T47D (cell line): ENCODE measurements around the gene NYNRIN.
"Not testable (repeated sequence)": the region's sequence is repeated elsewhere in the genome, so short reads cannot be mapped to it uniquely, and the experiment has no call there.

Experiments used
- DNase-seq, 2 experiments: peaks; one replicate each; pipeline versions ENCODE4 v3.0.0 to v3.0.0-alpha.2; 2011 to 2012; ENCODE audit warnings: low read depth in 1 of 2, low spot score in 1 of 2
- JUND ChIP-seq: IDR thresholded peaks from 2 replicates; pipeline ENCODE4 v1.6.1; 2012; ENCODE audit warnings: low read depth
- in situ Hi-C: cut with HindIII; loops from 2 replicates; pipeline ENCODE4 v1.10.0; 2016; ENCODE audit warnings: low sequenced_read_pairs, low pct_unique_long_range_greater_than_20kb

NYNRIN gene

GRCh38 chr14:24398653-24399446, at the start of gene NYNRIN:
NYNRIN (plus strand) TSS chr14:24399003; CDS start chr14:24399247, 244 bp downstream.
- no peak for DNase-seq
- in situ Hi-C loops, result no loop called here
- TF ChIP-seq JUND, result no peak

GRCh38 chr14:24349742-24350141, 49.1 kb upstream of the NYNRIN start:
- TF ChIP-seq JUND, result no peak
- in situ Hi-C loops, result no loop called here

DNA sequence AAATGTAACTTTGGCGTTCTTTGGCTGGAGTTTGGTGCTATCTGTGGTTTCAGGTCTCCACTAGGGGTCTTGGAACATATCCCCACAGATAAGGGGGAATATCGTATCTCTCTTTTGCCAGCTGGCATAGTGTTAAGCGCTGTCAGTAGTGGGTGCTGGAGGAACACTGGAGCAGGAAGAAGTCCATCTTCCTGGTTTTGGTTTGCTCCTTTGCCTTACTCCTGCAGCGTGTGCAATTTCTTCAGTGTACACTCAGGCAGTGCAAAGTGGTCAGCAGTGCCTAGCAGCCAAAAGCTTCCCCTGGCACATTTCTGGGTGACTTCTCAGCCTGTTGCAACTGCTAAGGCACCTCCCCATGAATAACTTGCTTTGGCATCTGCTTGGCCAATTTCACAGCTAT, 47.3 kb upstream of the NYNRIN start:
- no peak for TF ChIP-seq JUND
- DNase-seq, result peak in 1 of 2 experiments; percentile 34
- in situ Hi-C loops, result no loop called here

More at GRCh38 chr14:24349742-24350141, 49.1 kb upstream of the NYNRIN start:
- DNase-seq, result no peak

DNA sequence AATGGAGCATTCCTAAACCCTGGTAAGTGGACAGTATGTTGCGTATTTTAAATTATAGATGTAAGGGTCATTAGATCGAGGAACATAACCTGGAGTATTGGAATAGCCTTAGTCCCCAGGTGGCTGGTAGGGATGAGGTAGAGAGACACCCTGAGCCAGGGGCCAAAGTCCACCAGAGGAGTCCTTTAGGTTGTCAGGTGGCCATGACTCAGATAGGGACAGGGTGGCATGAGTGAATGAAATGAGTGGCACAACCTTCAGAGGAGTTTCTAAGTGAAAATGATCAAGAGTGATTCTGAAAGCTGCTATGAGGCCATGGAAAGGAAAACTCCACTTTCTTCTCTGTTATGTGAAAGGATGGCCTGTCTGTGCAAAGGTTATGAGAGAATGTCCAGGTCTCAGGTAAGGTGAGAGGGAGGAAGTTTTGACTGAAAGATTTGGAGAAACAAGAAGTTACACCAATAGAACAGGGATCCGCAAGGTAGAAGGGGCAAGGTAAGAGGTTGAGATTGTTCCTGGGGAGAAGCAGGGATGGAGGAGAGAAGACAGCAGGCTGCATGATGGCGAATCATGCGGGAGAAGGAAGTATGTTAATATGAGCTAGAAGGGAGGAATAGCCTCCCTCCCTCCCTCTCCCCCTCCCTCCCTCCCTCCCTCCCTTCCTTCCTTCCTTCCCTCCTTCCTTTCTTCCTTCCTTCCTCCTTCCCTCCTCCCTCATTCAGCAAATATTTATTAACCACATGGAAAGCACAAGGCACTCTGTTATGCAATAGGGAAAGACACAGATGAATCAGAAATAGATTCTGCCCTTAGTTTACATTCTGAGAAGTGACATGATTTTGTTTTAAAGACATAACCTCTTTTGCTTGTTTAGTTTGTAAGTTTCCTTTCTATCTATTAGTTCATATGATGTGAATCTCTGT, 45.0 kb upstream of the NYNRIN start:
- no peak for DNase-seq
- TF ChIP-seq JUND, result no peak
- in situ Hi-C loops, result no loop called here

- DNase-seq, in situ Hi-C loops: not testable (repeated sequence)
These were observed 44.3 kb upstream of the NYNRIN start for GRCh38 chr14:24354482-24354825.

- DNase-seq, result no peak
- in situ Hi-C loops, result no loop called here
- TF ChIP-seq JUND, result no peak
These were observed 43.8 kb upstream of the NYNRIN start for GRCh38 chr14:24355009-24355408.

- no peak for TF ChIP-seq JUND
- in situ Hi-C loops, result no loop called here
- DNase-seq, result no peak
These were observed 42.6 kb upstream of the NYNRIN start for GRCh38 chr14:24356208-24356607.

- no peak for DNase-seq
- TF ChIP-seq JUND, result no peak
- in situ Hi-C loops, result no loop called here
These were observed 38.5 kb upstream of the NYNRIN start for GRCh38 chr14:24360281-24360680.

DNA sequence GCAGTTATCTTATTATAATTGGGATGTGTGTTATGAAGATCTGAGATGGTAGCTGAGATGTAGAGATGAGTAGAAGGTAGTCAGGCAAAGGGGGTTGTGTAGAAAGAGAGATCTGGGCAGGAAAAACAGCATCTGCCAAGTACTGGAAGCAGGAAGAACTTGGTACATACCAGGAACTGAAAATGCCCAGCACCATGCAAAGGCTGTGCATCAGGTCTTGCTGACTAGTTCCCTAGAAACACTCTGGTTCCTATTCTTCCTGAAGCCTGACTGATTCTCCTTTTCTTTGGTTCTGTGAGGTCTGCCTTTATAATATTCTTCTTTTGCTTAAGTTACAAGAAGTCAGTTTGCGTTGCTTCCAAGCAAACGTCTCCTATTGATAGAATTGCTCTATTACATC, 37.5 kb upstream of the NYNRIN start:
- TF ChIP-seq JUND, result no peak
- DNase-seq, result no peak
- in situ Hi-C loops, result no loop called here

DNA sequence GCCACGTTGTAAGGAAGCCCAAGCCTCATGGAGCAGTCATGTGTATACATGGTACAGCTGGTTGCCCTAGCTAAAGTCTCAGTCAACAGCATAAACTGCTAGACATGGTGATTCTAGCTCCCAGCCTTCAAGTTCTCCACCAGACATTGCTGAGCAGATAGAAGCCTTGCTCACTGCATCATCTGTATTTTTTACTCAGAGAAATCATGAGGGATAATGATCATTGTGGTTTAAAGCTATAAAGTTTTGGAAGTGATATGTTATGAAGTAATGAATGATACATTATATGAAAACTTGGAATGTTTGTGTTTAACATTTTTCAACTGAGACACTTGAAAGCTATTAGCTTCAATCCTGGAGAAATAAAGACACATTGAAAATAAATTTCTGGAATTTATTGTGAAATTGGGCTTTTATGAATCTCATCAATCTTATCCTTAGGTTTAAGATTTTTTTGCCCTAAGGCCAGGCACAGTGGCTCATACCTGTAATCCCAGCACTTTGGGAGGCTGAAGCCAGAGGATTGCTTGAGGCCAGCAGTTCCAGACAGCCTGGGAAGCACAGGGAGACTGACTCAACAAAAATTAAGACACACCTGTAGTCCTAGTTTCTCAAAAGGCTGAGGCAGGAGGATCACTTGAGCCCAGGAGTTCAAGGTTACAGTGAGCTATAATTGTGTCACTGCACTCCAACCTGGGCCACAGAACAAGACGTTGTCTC, 36.4 kb upstream of the NYNRIN start:
- no peak for DNase-seq
- in situ Hi-C loops, result no loop called here
- no peak for TF ChIP-seq JUND

DNA sequence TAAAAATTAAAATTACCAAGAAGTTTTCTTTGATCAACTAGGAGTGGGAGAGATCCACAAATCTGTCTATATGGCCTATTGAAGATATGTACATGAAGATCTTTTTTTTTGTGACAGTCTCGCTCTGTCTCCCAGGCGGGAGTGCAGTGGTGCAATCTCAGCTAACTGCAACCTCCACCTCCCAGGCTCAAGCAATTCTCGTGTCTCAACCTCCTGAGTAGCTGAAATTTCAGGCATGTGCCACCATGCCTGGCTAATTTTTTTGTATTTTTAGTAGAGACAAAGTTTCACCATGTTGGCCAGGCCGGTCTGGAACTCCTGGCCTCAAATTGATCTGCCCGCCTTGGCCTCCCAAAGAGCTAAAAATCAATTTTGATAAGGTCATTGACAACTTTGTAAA, 35.4 kb upstream of the NYNRIN start:
- in situ Hi-C loops, result no loop called here
- no peak for TF ChIP-seq JUND
- no peak for DNase-seq

DNA sequence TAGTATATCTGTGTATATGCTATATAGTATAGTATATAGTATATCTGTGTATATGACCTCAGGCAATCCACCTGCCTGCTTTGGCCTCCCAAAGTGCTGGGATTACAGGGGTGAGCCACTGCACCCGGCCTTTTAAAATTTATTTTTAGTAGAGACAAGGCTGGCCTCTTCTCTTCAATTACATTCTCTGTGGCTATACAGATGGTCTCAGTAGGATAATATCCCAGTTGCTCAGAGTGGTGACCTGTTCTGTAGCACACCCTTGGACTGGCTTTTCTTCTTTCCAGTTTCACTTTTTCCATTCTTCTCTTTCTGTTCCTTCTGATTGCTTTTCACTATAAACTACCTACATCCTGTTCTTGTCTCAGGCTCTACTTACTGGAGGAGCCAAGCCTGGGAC, 34.0 kb upstream of the NYNRIN start:
- no peak for DNase-seq
- no peak for TF ChIP-seq JUND
- in situ Hi-C loops, result no loop called here
